Small intestine (tissue), 7 donors: ENCODE results near the gene CRNN. TPM values are rescaled to one million over a fixed set of nuclear protein-coding genes. Genes with fewer than 3 reads are reported as not detected.

ENCODE experiments used
- DNase-seq, 2 donors: peaks; one replicate each; pipeline versions ENCODE4 v3.0.0 to v3.0.0-alpha.2; 2013
- FAIRE-seq: peaks from 2 replicates; lab custom pipeline; 2012; peaks lifted over from hg19 to GRCh38; lab: Jason Lieb, UNC
- H3K27ac ChIP-seq, 3 donors: one replicate each; pipeline ENCODE4 v1.5.1; 2013; ENCODE audit warnings: low read length in 2 of 3, mild to moderate bottlenecking in 2 of 3, control low read depth in 1 of 3, inconsistent platforms in 1 of 3, low read depth in 1 of 3, moderate library complexity in 1 of 3
- H3K27me3 ChIP-seq, 3 donors: one replicate each; pipeline ENCODE4 v1.6.1; 2013; ENCODE audit warnings: low read length in 3 of 3, inconsistent platforms in 1 of 3; ENCODE audit not compliant: control insufficient read depth in 3 of 3, insufficient read depth in 3 of 3
- H3K36me3 ChIP-seq, 3 donors: one replicate each; pipeline ENCODE4 v1.6.1; 2013; ENCODE audit warnings: low read length in 3 of 3, inconsistent platforms in 1 of 3, low read depth in 1 of 3, mild to moderate bottlenecking in 1 of 3, moderate library complexity in 1 of 3; ENCODE audit not compliant: control insufficient read depth in 3 of 3, insufficient read depth in 2 of 3
- H3K4me1 ChIP-seq, 3 donors: one replicate each; pipeline ENCODE4 v1.6.1; 2013; ENCODE audit warnings: low read length in 2 of 3, inconsistent platforms in 1 of 3, low read depth in 1 of 3, mild to moderate bottlenecking in 1 of 3, moderate library complexity in 1 of 3; ENCODE audit not compliant: control insufficient read depth in 3 of 3, insufficient read depth in 2 of 3
- H3K4me3 ChIP-seq, 3 donors: one replicate each; pipeline ENCODE4 v1.5.1; 2013; ENCODE audit warnings: low read length in 3 of 3, control low read depth in 1 of 3, inconsistent platforms in 1 of 3, low read depth in 1 of 3, mild to moderate bottlenecking in 1 of 3, moderate library complexity in 1 of 3
- H3K9me3 ChIP-seq, 2 donors: one replicate each; pipeline ENCODE4 v1.6.1; 2013; ENCODE audit warnings: low read depth in 1 of 2, low read length in 1 of 2; ENCODE audit not compliant: control insufficient read depth in 2 of 2, insufficient read depth in 1 of 2
- WGBS, 3 donors: extraction: QIAGEN DNeasy Blood & Tissue Kit; methylation state at CpG; one replicate each; pipeline ENCODE4 v1.1.7; 2013; 5-methylcytosine and 5-hydroxymethylcytosine counted together
- polyA plus RNA-seq, 4 donors: library from polyadenylated mRNA; stranded (reverse) in 3 of 4; unstranded in 1 of 4; fragments of 200-250 nt in 3 of 4; fragments of 120-200 nt in 1 of 4; gene quantifications; one replicate each; pipeline versions ENCODE4 v1.2.1 to v1.2.3, GENCODE V29; 2013
- donor health status: healthy with polysubstance abuse.
- donor health status: control.
- donor health status: control.
- donor health status: Bipolar disorder and iron deficiency.
- donor health status: healthy.

Gene CRNN
- polyA plus RNA-seq, 4 donors: 0.95 to 2.7 (median 2.2) TPM; not detected in 1

- no peaks in the 10 kb centered on the region for H3K27me3 ChIP-seq
- DNase-seq: no peak
- H3K4me1 ChIP-seq: no peaks in the 10 kb centered on the region
- H3K9me3 ChIP-seq: no peaks in the 10 kb centered on the region
- H3K4me3 ChIP-seq: no peak overlapping the region
- H3K36me3 ChIP-seq: no peaks in the 10 kb centered on the region
- 88 to 92% (median 92%) methylated on average over 2 of the region's 2 CpGs for WGBS, 3 donors
- no peak for FAIRE-seq
- no peak overlapping the region for H3K27ac ChIP-seq
Observed at GRCh38 chr1:152386940-152387339, 27.1 kb downstream of the CRNN start.

- Histone ChIP-seq H3K27ac (no peak overlapping the region), H3K9me3 (no peaks in the 10 kb centered on the region), H3K36me3 (no peaks in the 10 kb centered on the region), H3K4me3 (no peak overlapping the region), H3K27me3 (no peaks in the 10 kb centered on the region), H3K4me1 (no peaks in the 10 kb centered on the region)
- FAIRE-seq: no peak
- 75 to 80% (median 78%) methylated on average over 16 of the region's 16 CpGs for WGBS, 3 donors
- no peak for DNase-seq
Observed at GRCh38 chr1:152380932-152381331, 33.1 kb downstream of the CRNN start.

- 77 to 84% (median 82%) methylated on average over 3 of the region's 3 CpGs for WGBS, 3 donors
- no peak overlapping the region for H3K27ac ChIP-seq
- no peaks in the 10 kb centered on the region for H3K9me3 ChIP-seq
- DNase-seq (no peak), FAIRE-seq (no peak)
- no peak overlapping the region for H3K4me3 ChIP-seq
- no peaks in the 10 kb centered on the region for H3K27me3 ChIP-seq
- no peaks in the 10 kb centered on the region for H3K36me3 ChIP-seq
- no peaks in the 10 kb centered on the region for H3K4me1 ChIP-seq
Observed at GRCh38 chr1:152374451-152374850, 39.6 kb downstream of the CRNN start.

- FAIRE-seq: no peak
- Histone ChIP-seq H3K27ac (no peak overlapping the region), H3K9me3 (no peaks in the 10 kb centered on the region), H3K4me1 (no peaks in the 10 kb centered on the region), H3K4me3 (no peak overlapping the region), H3K36me3 (no peaks in the 10 kb centered on the region), H3K27me3 (no peaks in the 10 kb centered on the region)
- DNase-seq: no peak
- 57 to 72% (median 64%) methylated on average over 1 of the region's 1 CpG for WGBS, 3 donors
Observed at GRCh38 chr1:152372672-152373071, 41.4 kb downstream of the CRNN start.

GRCh38 chr1:152367436-152367835, 46.6 kb downstream of the CRNN start:
- Histone ChIP-seq H3K27ac (no peak overlapping the region), H3K4me3 (no peak overlapping the region), H3K9me3 (no peaks in the 10 kb centered on the region), H3K36me3 (no peaks in the 10 kb centered on the region), H3K4me1 (no peaks in the 10 kb centered on the region), H3K27me3 (no peaks in the 10 kb centered on the region)
- DNase-seq: no peak
- WGBS, 3 donors: 22 to 71% (median 28%) methylated on average over 1 of the region's 1 CpG
- FAIRE-seq: no peak

- WGBS, 3 donors: 32 to 72% (median 50%) methylated on average over 2 of the region's 2 CpGs
- Histone ChIP-seq H3K9me3 (no peaks in the 10 kb centered on the region), H3K4me1 (no peaks in the 10 kb centered on the region), H3K36me3 (no peaks in the 10 kb centered on the region), H3K27ac (no peak within 1 kb of the TSS), H3K27me3 (no peaks in the 10 kb centered on the region), H3K4me3 (no peak within 1 kb of the TSS)
- FAIRE-seq (no peak), DNase-seq (no peak)
Observed at GRCh38 chr1:152359906-152360305, 54.2 kb downstream of the CRNN start, which contains the start of gene FLG2. TSS of gene FLG2 (minus strand) at chr1:152360006. CDS start at chr1:152358884, 1,122 bp downstream.

Other genes with a start within 250 kb of the CRNN start
- under 1 TPM in 2 of 4 donors, not detected in 2; under 0.01 to 0.13 TPM for gene HRNR, start 190.1 kb downstream of the CRNN start, polyA plus RNA-seq
- under 1 TPM in 2 of 4 donors, not detected in 2; 0.01 to 0.50 TPM for gene FLG, start 89.0 kb downstream of the CRNN start, polyA plus RNA-seq
- under 1 TPM in 1 of 4 donors, not detected in 3; 0.04 TPM for gene FLG2, start 54.3 kb downstream of the CRNN start, polyA plus RNA-seq
- not detected for gene LCE5A, start 96.5 kb upstream of the CRNN start, polyA plus RNA-seq
- under 1 TPM in 1 of 4 donors, not detected in 3; 0.57 TPM for gene CRCT1, start 100.2 kb upstream of the CRNN start, polyA plus RNA-seq
- gene LCE3E, start 152.5 kb upstream of the CRNN start, polyA plus RNA-seq: not detected
- under 1 TPM in 1 of 4 donors, not detected in 3; 0.24 TPM for gene LCE3D, start 166.3 kb upstream of the CRNN start, polyA plus RNA-seq
- gene LCE3C, start 186.0 kb upstream of the CRNN start, polyA plus RNA-seq: not detected
- gene LCE3B, start 199.5 kb upstream of the CRNN start, polyA plus RNA-seq: not detected
- not detected for gene LCE3A, start 208.8 kb upstream of the CRNN start, polyA plus RNA-seq
- not detected for gene LCE2D, start 249.1 kb upstream of the CRNN start, polyA plus RNA-seq